ENCODE measurements around the gene GUF1. TPM values are rescaled to one million over a fixed set of nuclear protein-coding genes. Genes with fewer than 3 reads are reported as not detected.

The GUF1 gene
- total RNA-seq, 1 experiment from 2014 or later: 27.2 TPM

DNA sequence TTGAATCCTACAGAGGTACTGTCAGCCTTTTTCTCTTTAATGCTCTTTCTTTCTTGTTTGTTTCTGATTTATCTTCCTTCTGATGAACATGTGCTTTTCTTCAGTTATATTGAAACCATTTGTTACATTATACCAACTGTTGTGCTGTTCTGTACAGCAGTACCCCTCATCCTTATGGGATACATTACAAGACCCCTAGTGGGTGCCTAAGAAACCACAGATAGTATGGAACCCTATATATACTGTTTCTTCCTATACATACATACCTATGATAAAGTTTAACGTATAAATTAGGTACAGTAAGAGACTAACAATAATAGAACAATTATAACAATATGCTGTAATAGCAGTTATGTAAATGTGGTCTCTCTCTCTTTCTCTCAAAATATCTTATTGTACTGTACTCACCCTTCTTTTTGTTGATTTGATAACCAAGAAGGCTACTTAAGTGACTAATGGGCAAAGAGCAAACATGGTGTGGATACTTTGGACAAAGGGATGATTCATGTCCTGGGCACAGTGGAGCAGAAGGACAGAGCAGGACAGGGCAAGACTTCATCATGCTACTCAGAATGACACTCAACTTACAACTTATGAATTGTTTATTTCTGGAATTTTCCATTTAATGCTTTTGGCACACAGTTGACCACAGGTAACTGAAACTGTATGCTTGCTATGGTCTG lies 16.1 kb upstream of the GUF1 start:
- BruUV-seq (replicated peaks): no TSS peak
- no peaks in the 10 kb centered on the region for H3K9me3 ChIP-seq (ENCODE audit: low read depth, low read length, poor library complexity, severe bottlenecking)
- ChIA-PET CTCF (no interaction called here), POLR2A (ENCODE audit: low non-redundant PET) (no interaction called here)
- TF ChIP-seq, protein P1, sequence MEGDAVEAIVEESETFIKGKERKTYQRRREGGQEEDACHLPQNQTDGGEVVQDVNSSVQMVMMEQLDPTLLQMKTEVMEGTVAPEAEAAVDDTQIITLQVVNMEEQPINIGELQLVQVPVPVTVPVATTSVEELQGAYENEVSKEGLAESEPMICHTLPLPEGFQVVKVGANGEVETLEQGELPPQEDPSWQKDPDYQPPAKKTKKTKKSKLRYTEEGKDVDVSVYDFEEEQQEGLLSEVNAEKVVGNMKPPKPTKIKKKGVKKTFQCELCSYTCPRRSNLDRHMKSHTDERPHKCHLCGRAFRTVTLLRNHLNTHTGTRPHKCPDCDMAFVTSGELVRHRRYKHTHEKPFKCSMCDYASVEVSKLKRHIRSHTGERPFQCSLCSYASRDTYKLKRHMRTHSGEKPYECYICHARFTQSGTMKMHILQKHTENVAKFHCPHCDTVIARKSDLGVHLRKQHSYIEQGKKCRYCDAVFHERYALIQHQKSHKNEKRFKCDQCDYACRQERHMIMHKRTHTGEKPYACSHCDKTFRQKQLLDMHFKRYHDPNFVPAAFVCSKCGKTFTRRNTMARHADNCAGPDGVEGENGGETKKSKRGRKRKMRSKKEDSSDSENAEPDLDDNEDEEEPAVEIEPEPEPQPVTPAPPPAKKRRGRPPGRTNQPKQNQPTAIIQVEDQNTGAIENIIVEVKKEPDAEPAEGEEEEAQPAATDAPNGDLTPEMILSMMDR (conservative IDR thresholded peaks at IDR 0.05; ENCODE audit: low read depth, low read length): no peak
- TF ChIP-seq EZH2 (IDR thresholded peaks at IDR 0.05; ENCODE audit: borderline replicate concordance, low read depth, low read length, poor library complexity, severe bottlenecking): no peak
- H3K36me3 ChIP-seq (ENCODE audit: insufficient read depth, low read length, poor library complexity, severe bottlenecking): no peaks in the 10 kb centered on the region
- intact Hi-C loops (cut with micrococcal nuclease; ENCODE audit: unreplicated experiment): no loop called here
- DNase-seq (ENCODE audit: low spot score): no peak
- H3K4me1 ChIP-seq (ENCODE audit: insufficient read depth, low read length, poor library complexity, severe bottlenecking): no peaks in the 10 kb centered on the region
- peaks cover 3% of the 10 kb centered on the region for H3K27me3 ChIP-seq (replicated peaks; ENCODE audit: insufficient read depth, low read depth, low read length, poor library complexity)
- H3K27ac ChIP-seq (ENCODE audit: low read depth, low read length, poor library complexity, severe bottlenecking): no peak overlapping the region
- no peak overlapping the region for H3K4me3 ChIP-seq (ENCODE audit: low read depth, low read length, poor library complexity, severe bottlenecking)

DNA sequence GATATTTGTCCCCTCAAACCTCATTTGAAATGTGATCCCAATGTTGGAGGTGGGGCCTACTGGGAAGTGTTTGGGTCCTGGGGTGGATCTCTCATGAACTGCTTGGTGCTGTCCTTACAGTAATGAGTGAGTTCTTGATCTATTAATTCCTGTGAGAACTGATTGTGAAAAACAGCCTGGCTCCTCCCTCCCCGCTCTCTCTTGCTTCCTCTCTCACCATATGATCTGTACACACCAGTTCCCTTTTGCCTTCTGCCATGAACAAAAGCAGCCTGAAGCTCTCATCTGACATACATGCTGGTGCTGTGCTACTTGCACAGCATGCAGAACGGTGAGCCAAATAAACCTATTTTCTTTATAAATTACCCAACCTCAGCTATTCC lies 15.6 kb upstream of the GUF1 start:
- intact Hi-C loops (cut with micrococcal nuclease; ENCODE audit: unreplicated experiment): no loop called here
- Histone ChIP-seq H3K9me3 (ENCODE audit: low read depth, low read length, poor library complexity, severe bottlenecking) (no peaks in the 10 kb centered on the region), H3K4me3 (ENCODE audit: low read depth, low read length, poor library complexity, severe bottlenecking) (no peak overlapping the region), H3K4me1 (ENCODE audit: insufficient read depth, low read length, poor library complexity, severe bottlenecking) (no peaks in the 10 kb centered on the region), H3K36me3 (ENCODE audit: insufficient read depth, low read length, poor library complexity, severe bottlenecking) (no peaks in the 10 kb centered on the region), H3K27me3 (replicated peaks; ENCODE audit: insufficient read depth, low read depth, low read length, poor library complexity) (peaks cover 3% of the 10 kb centered on the region), H3K27ac (ENCODE audit: low read depth, low read length, poor library complexity, severe bottlenecking) (no peak overlapping the region)
- no peak for DNase-seq (ENCODE audit: low spot score)
- no TSS peak for BruUV-seq (replicated peaks)
- ChIA-PET POLR2A (ENCODE audit: low non-redundant PET) (no interaction called here), CTCF (no interaction called here)
- no peak for TF ChIP-seq EZH2 (IDR thresholded peaks at IDR 0.05; ENCODE audit: borderline replicate concordance, low read depth, low read length, poor library complexity, severe bottlenecking)
- TF ChIP-seq, protein P1 (conservative IDR thresholded peaks at IDR 0.05; ENCODE audit: low read depth, low read length): no peak

DNA sequence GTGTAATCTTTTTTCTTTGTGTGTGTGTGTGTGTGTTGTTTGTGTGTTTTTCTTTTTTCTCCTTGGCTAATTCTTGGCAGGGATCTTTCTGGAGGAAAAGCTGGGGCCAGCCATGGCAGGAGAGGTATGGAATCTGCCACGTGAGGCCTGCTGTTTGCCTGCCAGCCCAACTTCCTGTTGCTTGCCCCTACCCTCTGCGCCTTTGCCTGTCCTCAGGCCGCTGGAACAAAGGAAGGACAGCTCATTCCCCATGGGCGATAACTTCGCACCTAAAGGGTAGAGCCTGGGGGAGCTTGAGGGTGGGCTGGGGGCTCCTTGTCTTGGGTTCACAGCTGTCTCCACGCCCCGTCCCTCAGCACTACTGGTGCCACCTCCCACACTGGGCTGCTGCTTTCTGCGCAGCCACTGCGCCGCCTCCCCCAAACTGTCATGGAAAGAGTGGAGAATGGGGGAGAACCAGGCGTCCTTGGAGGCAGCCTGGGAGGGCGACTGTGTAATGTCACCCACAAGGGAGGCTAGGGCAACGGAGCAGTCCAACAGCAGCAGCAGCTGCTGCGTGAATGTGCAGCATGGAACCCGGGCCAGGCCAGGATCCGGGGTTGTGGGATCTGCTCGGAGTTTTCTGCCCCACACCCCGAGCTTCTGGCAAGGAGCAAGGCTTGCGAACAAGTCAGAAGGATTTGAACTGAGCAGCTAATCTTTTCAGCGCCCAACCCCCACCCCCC lies 14.5 kb upstream of the GUF1 start:
- ChIA-PET CTCF (no interaction called here), POLR2A (ENCODE audit: low non-redundant PET) (no interaction called here)
- TF ChIP-seq, protein P1 (conservative IDR thresholded peaks at IDR 0.05; ENCODE audit: low read depth, low read length): no peak
- no peak for TF ChIP-seq EZH2 (IDR thresholded peaks at IDR 0.05; ENCODE audit: borderline replicate concordance, low read depth, low read length, poor library complexity, severe bottlenecking)
- no TSS peak for BruUV-seq (replicated peaks)
- H3K4me1 ChIP-seq (ENCODE audit: insufficient read depth, low read length, poor library complexity, severe bottlenecking): no peaks in the 10 kb centered on the region
- peaks cover 3% of the 10 kb centered on the region for H3K27me3 ChIP-seq (replicated peaks; ENCODE audit: insufficient read depth, low read depth, low read length, poor library complexity)
- H3K9me3 ChIP-seq (ENCODE audit: low read depth, low read length, poor library complexity, severe bottlenecking): no peaks in the 10 kb centered on the region
- intact Hi-C loops (cut with micrococcal nuclease; ENCODE audit: unreplicated experiment): no loop called here
- H3K4me3 ChIP-seq (ENCODE audit: low read depth, low read length, poor library complexity, severe bottlenecking): no peak overlapping the region
- no peak for DNase-seq (ENCODE audit: low spot score)
- H3K36me3 ChIP-seq (ENCODE audit: insufficient read depth, low read length, poor library complexity, severe bottlenecking): no peaks in the 10 kb centered on the region
- H3K27ac ChIP-seq (ENCODE audit: low read depth, low read length, poor library complexity, severe bottlenecking): no peak overlapping the region

Measured in A673 (cell line).